Heart left ventricle (tissue), 16 donors: ENCODE data around the gene CDC25A. TPM values are rescaled to one million over a fixed set of nuclear protein-coding genes. Genes with fewer than 3 reads are reported as not detected.

Experiments
- ATAC-seq, 4 donors: fragments of 200-7000 bp; cut with Tn5 transposase; one replicate each; pipeline ENCODE4 v1.9.1; 2020 to 2022; ENCODE audit warnings: moderate library complexity in 4 of 4, mild to moderate bottlenecking in 3 of 4, moderate number of reproducible peaks in 1 of 4
- DNase-seq, 5 donors: peaks; one replicate each; pipeline ENCODE4 v3.0.0-alpha.2; 2020
- H3K27ac ChIP-seq, 12 donors: fragments of 200-600 bp; sonication (generic) in 4 of 12; one replicate each; pipeline versions ENCODE4 v1.5.0 to v1.8.0; 2016 to 2022; ENCODE audit warnings: mild to moderate bottlenecking in 2 of 12
- H3K27me3 ChIP-seq, 9 donors: fragments of 200-600 bp; sonication (generic) in 2 of 9; one replicate each; pipeline versions ENCODE4 v1.5.1 to v1.8.0; 2016 to 2022; ENCODE audit warnings: mild to moderate bottlenecking in 3 of 9
- H3K36me3 ChIP-seq, 9 donors: fragments of 200-600 bp; sonication (generic) in 2 of 9; one replicate each; pipeline versions ENCODE4 v1.5.0 to v1.8.0; 2018 to 2022; ENCODE audit warnings: mild to moderate bottlenecking in 2 of 9
- H3K4me1 ChIP-seq, 12 donors: fragments of 200-600 bp; sonication (generic) in 4 of 12; one replicate each; pipeline versions ENCODE4 v1.5.0 to v1.8.0; 2016 to 2022; ENCODE audit warnings: mild to moderate bottlenecking in 3 of 12
- H3K4me3 ChIP-seq, 12 donors: fragments of 200-600 bp; sonication (generic) in 4 of 12; one replicate each; pipeline versions ENCODE4 v1.5.0 to v1.8.0; 2017 to 2022; ENCODE audit warnings: mild to moderate bottlenecking in 9 of 12, moderate library complexity in 4 of 12
- H3K9me3 ChIP-seq, 12 donors: fragments of 200-600 bp; sonication (generic) in 4 of 12; one replicate each; pipeline versions ENCODE4 v1.5.0 to v1.8.0; 2016 to 2022; ENCODE audit warnings: mild to moderate bottlenecking in 1 of 12
- POLR2A ChIP-seq, 2 donors: fragments of 450-650 bp; IDR thresholded peaks; one replicate each; pipeline ENCODE4 v1.6.1; 2017; ENCODE audit warnings: antibody characterized with exemption in 2 of 2, mild to moderate bottlenecking in 2 of 2, moderate library complexity in 2 of 2
- WGBS, 4 donors: extraction: QIAGEN DNeasy Blood & Tissue Kit in 2 of 4; methylation state at CpG; one replicate each; pipeline versions ENCODE4 v1.1.5 to v1.1.7; 2013 to 2018; 5-methylcytosine and 5-hydroxymethylcytosine counted together
- intact Hi-C, 10 donors: fragments of 100-400 bp; cut with DNase I; formaldehyde crosslinking; loops; one replicate each; pipeline versions ENCODE4 v1.11.1 to v1.14.2; 2022
- polyA plus RNA-seq, 2 donors: library from polyadenylated mRNA; stranded (reverse); fragments of 200-250 nt; gene quantifications; one replicate each; pipeline ENCODE4 v1.2.3, GENCODE V29; 2013
- total RNA-seq, 9 donors: library from RNA; depleted of rRNA in 2 of 9; stranded (reverse); fragments of >200 nt in 2 of 9; fragmentation: NEBNext Ultra II Directional in 3 of 9; extraction: Animal tissue kit (Norgen Biotek cat#: 25700) in 3 of 9; gene quantifications; one replicate each; pipeline versions ENCODE4 v1.1.0 to v1.2.4, GENCODE V29; 2016 to 2023
- TF ChIP-seq, protein P1 (sequence below), 12 donors: fragments of 200-600 bp; sonication (generic) in 4 of 12; IDR thresholded peaks; one replicate each; pipeline versions ENCODE4 v1.5.0 to v1.8.0; 2018 to 2022; ENCODE audit warnings: antibody characterized with exemption in 12 of 12, mild to moderate bottlenecking in 5 of 12
- donor health status: ischemic (EF 13 %, LVEDD 7.1; RV severe dilation, severe dysfunction).
- donor health status: healthy with polysubstance abuse.
- donor health status: DM: no; HTN: yes; CAD: no.
- donor health status: DM: no; HTN: no; CAD: no.
- donor health status: ischemic (EF 25% LVEDD 6.9; RV normal size, moderate dysfunction).
- donor health status: ischemic (EF 25% LVEDD 5.7; RV mildly dilated, moderate dysfunction).
- donor health status: healthy.
- donor health status: DM: yes; HTN: yes; CAD: no.
- donor health status: ischemic (EF 35%, LVEDD 5.7; RV mildly dilated, moderate dysfunction).
- donor health status: nonischemic (EF 11% LVEDD 7.7; RV severe dilation, severe dysfunction).
- donor health status: DM: yes; HTN: yes; CAD: no.
- donor health status: PGD.
- donor health status: ischemic (EF 29% LVEDD 5.4; RV normal size, mild dysfunction).
- donor health status: nonischemic (EF 23%, LVEDD 6.1; RV moderate dilation, normal function).

CDC25A gene
- total and polyA plus RNA-seq, 11 donors = 0.42 to 3.6 (median 1.00) TPM

DNA sequence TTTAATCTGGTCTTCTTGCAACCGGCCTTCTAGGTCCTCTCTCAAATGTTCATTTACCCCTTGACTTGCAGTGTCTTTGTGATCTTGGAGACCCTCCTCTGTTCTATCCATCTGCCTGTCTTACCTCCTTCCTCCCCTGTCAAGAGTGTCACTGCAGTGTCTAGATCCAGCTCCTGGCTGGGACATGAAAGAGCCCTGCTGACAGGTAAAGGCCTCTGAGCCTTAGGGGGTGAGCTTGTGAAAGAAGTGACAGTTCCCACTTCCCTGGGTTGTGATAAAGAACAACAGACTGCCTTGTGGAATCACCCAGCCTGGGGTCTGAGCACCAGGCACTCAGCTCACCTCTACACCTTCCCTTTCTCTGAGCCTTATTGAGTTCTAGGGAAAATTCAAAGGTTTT, 68.0 kb downstream of the CDC25A start:
- TF ChIP-seq, protein P1, sequence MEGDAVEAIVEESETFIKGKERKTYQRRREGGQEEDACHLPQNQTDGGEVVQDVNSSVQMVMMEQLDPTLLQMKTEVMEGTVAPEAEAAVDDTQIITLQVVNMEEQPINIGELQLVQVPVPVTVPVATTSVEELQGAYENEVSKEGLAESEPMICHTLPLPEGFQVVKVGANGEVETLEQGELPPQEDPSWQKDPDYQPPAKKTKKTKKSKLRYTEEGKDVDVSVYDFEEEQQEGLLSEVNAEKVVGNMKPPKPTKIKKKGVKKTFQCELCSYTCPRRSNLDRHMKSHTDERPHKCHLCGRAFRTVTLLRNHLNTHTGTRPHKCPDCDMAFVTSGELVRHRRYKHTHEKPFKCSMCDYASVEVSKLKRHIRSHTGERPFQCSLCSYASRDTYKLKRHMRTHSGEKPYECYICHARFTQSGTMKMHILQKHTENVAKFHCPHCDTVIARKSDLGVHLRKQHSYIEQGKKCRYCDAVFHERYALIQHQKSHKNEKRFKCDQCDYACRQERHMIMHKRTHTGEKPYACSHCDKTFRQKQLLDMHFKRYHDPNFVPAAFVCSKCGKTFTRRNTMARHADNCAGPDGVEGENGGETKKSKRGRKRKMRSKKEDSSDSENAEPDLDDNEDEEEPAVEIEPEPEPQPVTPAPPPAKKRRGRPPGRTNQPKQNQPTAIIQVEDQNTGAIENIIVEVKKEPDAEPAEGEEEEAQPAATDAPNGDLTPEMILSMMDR (IDR thresholded peaks at IDR 0.05) = no peak
- TF ChIP-seq POLR2A (IDR thresholded peaks at IDR 0.05) = no peak
- Histone ChIP-seq H3K27ac (peak overlapping the region in 2 of 12 donors; percentile 62 to 67), H3K27me3 (no peaks in the 10 kb centered on the region), H3K4me1 (peaks cover 0 to 22% (median 6%) of the 10 kb centered on the region in 12 donors), H3K36me3 (no peaks in the 10 kb centered on the region), H3K9me3 (no peaks in the 10 kb centered on the region), H3K4me3 (no peak overlapping the region)
- intact Hi-C loops = no loop called here
- no peak for DNase-seq
- WGBS, 4 donors = 86 to 98% (median 94%) methylated on average over 1 of the region's 1 CpG
- no peak for ATAC-seq

DNA sequence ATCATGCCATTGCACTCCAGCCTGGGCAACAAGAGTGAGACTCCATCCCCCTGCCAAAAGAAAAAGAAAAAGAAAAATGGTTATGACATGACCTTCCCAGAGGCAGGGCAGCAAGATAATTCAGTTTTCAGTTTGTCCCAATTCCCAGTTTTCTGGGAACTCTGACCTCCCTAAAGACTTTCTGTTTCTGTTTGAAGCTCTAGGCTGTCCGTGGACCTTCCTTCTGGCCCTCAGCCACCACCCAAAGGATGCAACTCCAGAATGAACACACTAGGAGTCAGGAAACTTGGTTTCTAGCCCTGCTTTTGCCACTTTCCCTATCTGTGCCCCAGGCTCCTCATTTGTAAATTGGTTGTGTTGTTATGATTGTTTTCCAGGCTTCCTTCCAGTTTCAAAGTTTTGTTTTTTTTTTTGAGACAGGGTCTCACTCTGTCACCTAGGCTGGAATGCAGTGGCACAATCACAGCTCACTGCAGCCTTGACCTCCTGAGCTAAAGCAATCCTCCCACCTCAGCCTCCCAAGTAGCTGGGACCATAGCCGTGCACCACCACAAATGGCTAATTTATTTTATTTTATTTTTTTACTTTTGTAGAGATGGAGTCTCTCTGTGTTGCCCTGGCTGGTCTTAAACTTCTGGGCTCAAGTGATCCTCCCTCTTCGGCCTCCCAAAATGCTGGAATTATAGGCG, 68.6 kb downstream of the CDC25A start:
- ATAC-seq (peak; percentile 61 to 91 (median 78)), DNase-seq (peak; percentile 58 to 74 (median 70))
- WGBS, 4 donors = 72 to 86% (median 78%) methylated on average over 4 of the region's 4 CpGs
- Histone ChIP-seq H3K27me3 (no peaks in the 10 kb centered on the region), H3K36me3 (no peaks in the 10 kb centered on the region), H3K27ac (peak overlapping the region; percentile 6 to 69 (median 52)), H3K4me3 (no peak overlapping the region), H3K9me3 (no peaks in the 10 kb centered on the region), H3K4me1 (peaks cover 0 to 22% (median 6%) of the 10 kb centered on the region in 12 donors)
- intact Hi-C loops = no loop called here
- TF ChIP-seq, protein P1 (IDR thresholded peaks at IDR 0.05) = peak in 2 of 12 donors; percentile 17 to 19
- TF ChIP-seq POLR2A (IDR thresholded peaks at IDR 0.05) = no peak

DNA sequence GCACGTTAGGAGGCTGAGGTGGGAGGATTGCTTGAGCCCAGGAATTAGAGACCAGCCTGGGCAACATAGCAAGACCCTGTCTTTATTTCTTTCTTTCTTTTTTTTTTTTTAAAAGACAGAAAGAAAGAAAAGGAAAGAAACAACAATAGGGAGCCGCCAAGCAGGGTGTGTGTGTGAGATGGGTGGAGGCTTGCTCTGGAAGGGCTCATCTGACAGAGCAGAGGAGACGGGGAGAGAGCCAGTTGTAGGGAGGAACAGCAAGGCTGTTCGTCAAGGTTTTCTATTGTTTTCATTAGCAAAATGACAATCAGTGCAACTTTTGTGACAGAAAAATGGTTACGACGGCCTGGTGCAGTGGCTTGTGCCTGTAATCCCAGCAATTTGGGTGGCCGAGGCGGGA, 69.3 kb downstream of the CDC25A start:
- Histone ChIP-seq H3K36me3 (no peaks in the 10 kb centered on the region), H3K4me3 (no peak overlapping the region), H3K27ac (peak overlapping the region; percentile 6 to 69 (median 52)), H3K27me3 (no peaks in the 10 kb centered on the region), H3K4me1 (peaks cover 0 to 22% (median 6%) of the 10 kb centered on the region in 12 donors), H3K9me3 (no peaks in the 10 kb centered on the region)
- no peak for DNase-seq
- WGBS, 4 donors = 79 to 90% (median 84%) methylated on average over 8 of the region's 8 CpGs
- no peak for TF ChIP-seq POLR2A (IDR thresholded peaks at IDR 0.05)
- intact Hi-C loops = no loop called here
- no peak for ATAC-seq

DNA sequence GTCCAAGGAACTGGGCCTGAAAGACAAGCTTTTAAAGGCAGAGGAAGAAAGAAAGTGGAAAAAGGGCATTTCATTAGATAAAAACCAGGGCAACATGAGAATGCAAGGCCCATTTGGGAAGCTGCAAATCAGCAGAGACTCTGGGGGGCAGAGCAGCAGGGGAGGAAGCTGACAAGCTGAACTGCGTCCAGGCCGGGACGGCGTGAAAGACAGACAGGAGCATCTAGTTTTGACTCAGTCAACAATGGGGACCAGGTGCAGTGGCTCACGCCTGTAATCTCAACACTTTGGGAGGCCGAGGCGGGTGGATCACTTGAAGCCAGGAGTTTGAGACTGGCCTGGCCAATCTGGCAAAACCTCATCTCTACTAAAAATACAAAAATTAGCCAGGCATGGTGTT, 69.9 kb downstream of the CDC25A start:
- Histone ChIP-seq H3K4me3 (no peak overlapping the region), H3K4me1 (peaks cover 0 to 22% (median 6%) of the 10 kb centered on the region in 12 donors), H3K27ac (no peak overlapping the region), H3K9me3 (no peaks in the 10 kb centered on the region), H3K27me3 (no peaks in the 10 kb centered on the region), H3K36me3 (no peaks in the 10 kb centered on the region)
- ATAC-seq = peak in 1 of 4 donors; percentile 29
- WGBS, 4 donors = 74 to 86% (median 78%) methylated on average over 7 of the region's 7 CpGs
- DNase-seq = peak in 1 of 5 donors; percentile 38
- no peak for TF ChIP-seq POLR2A (IDR thresholded peaks at IDR 0.05)
- TF ChIP-seq, protein P1 (IDR thresholded peaks at IDR 0.05) = no peak
- intact Hi-C loops = no loop called here
